PC-3 (cell line): ENCODE data around the gene ACADM. TPM values are rescaled to one million over a fixed set of nuclear protein-coding genes. Genes with fewer than 3 reads are reported as not detected.

Experiments used
- ATAC-seq: fragments of 200-7000 bp; cut with Tn5 transposase; 2 replicates; pipeline ENCODE4 v1.9.1; 2020; ENCODE audit warnings: mild to moderate bottlenecking, moderate library complexity
- BruUV-seq: library from RNA; stranded (reverse); fragments of 400-500 nt; replicated peaks from 2 replicates; lab custom pipeline; 2021; lab: Mats Ljungman, UMichigan
- CTCF ChIA-PET: fragments of 300-600 bp; sonication (Branson Sonifier 250); formaldehyde crosslinking; loops from one replicate; lab custom pipeline; 2022; ENCODE audit warnings: antibody characterized with exemption; lab: Charles Lee
- POLR2A ChIA-PET: fragments of 300-600 bp; sonication (Branson Sonifier 250); formaldehyde crosslinking; loops from one replicate; lab custom pipeline; 2022; ENCODE audit warnings: antibody characterized with exemption; ENCODE audit not compliant: unreplicated experiment; lab: Charles Lee
- DNase-seq: peaks from one replicate; pipeline ENCODE4 v3.0.0-alpha.2; 2015
- H2AFZ ChIP-seq: fragments of 300-600 bp; sonication (generic); 2 replicates; pipeline ENCODE4 v1.6.0; 2016; ENCODE audit warnings: antibody characterized with exemption, low read length
- H3F3A ChIP-seq: fragments of 300-600 bp; sonication (generic); one replicate; pipeline ENCODE4 v1.6.0; 2017; ENCODE audit warnings: antibody characterized with exemption, low read length, control low read depth, mild to moderate bottlenecking; ENCODE audit not compliant: unreplicated experiment
- H3K27ac ChIP-seq: fragments of 300-600 bp; sonication (generic); 2 replicates; pipeline ENCODE4 v1.5.1; 2016; ENCODE audit warnings: mild to moderate bottlenecking, low read length
- H3K27me3 ChIP-seq: fragments of 300-600 bp; sonication (generic); 2 replicates; pipeline ENCODE4 v1.6.1; 2016; ENCODE audit warnings: low read length, mixed read lengths
- H3K36me3 ChIP-seq: fragments of 300-600 bp; sonication (generic); 2 replicates; pipeline ENCODE4 v1.6.1; 2016; ENCODE audit warnings: low read depth, mixed run types, low read length, mixed read lengths
- H3K4me1 ChIP-seq: fragments of 300-600 bp; sonication (generic); 2 replicates; pipeline ENCODE4 v1.5.1; 2016; ENCODE audit warnings: low read length; ENCODE audit not compliant: insufficient read depth
- H3K4me2 ChIP-seq: fragments of 300-600 bp; sonication (generic); 2 replicates; pipeline ENCODE4 v1.6.0; 2016; ENCODE audit warnings: low read length
- H3K4me3 ChIP-seq: fragments of 300-600 bp; sonication (generic); 2 replicates; pipeline ENCODE4 v1.5.1; 2016; ENCODE audit warnings: mild to moderate bottlenecking, low read length, mixed read lengths
- H3K79me2 ChIP-seq: fragments of 300-600 bp; sonication (generic); 2 replicates; pipeline ENCODE4 v1.6.1; 2017; ENCODE audit warnings: low read length, mixed read lengths
- H3K9ac ChIP-seq: fragments of 300-600 bp; sonication (generic); 2 replicates; pipeline ENCODE4 v1.6.0; 2016; ENCODE audit warnings: mild to moderate bottlenecking, low read length
- H3K9me2 ChIP-seq: fragments of 300-600 bp; sonication (generic); replicated peaks from 2 replicates; pipeline ENCODE4 v1.6.1; 2016; ENCODE audit warnings: mixed run types, low read length, mixed read lengths
- H3K9me3 ChIP-seq: fragments of 300-600 bp; sonication (generic); 2 replicates; pipeline ENCODE4 v1.6.1; 2016; ENCODE audit warnings: low read length, mixed read lengths
- H4K20me1 ChIP-seq: fragments of 300-600 bp; sonication (generic); 2 replicates; pipeline ENCODE4 v1.6.1; 2016; ENCODE audit warnings: low read length, mixed read lengths
- CTCF ChIP-seq: fragments of 300-600 bp; sonication (generic); conservative IDR thresholded peaks from 2 replicates; pipeline ENCODE4 v1.5.1; 2017; ENCODE audit warnings: antibody characterized with exemption, low read depth, mild to moderate bottlenecking, low read length
- EZH2 ChIP-seq: fragments of 300-600 bp; sonication (generic); IDR thresholded peaks from one replicate; pipeline ENCODE4 v1.6.1; 2017; ENCODE audit warnings: antibody characterized with exemption, mild to moderate bottlenecking, low read length; ENCODE audit not compliant: unreplicated experiment
- EZH2phosphoT487 ChIP-seq: fragments of 300-600 bp; sonication (generic); IDR thresholded peaks from 2 replicates; pipeline ENCODE4 v1.6.1; 2018; ENCODE audit warnings: mild to moderate bottlenecking, antibody characterized with exemption, low read length, borderline replicate concordance
- intact Hi-C: fragments of 100-400 bp; cut with micrococcal nuclease; formaldehyde crosslinking; loops from 2 replicates; pipeline ENCODE4 v1.9.0; 2023
- total RNA-seq: library from RNA; depleted of rRNA; stranded (reverse); fragments of >200 nt; gene quantifications from 2 replicates; pipeline ENCODE4 v1.2.3, GENCODE V29; 2014

ACADM gene
- total RNA-seq, 1 experiment from 2014 or later: 25.0 TPM

- H3K4me3 ChIP-seq: no peak overlapping the region
- intact Hi-C loops: no loop called here
- peaks cover 85% of the 10 kb centered on the region for H3K36me3 ChIP-seq
- TF ChIP-seq EZH2phosphoT487: no peak
- TF ChIP-seq EZH2: no peak
- no peak for TF ChIP-seq CTCF
- DNase-seq (no peak), ATAC-seq (no peak)
- no peaks in the 10 kb centered on the region for H3K27me3 ChIP-seq
- peaks cover 21% of the 10 kb centered on the region for H3F3A ChIP-seq
- H3K79me2 ChIP-seq: peaks cover 56% of the 10 kb centered on the region
- H3K9ac ChIP-seq: no peak overlapping the region
- POLR2A ChIA-PET: no interaction called here
- CTCF ChIA-PET: no interaction called here
- no peaks in the 10 kb centered on the region for H3K9me3 ChIP-seq
- H3K9me2 ChIP-seq: no peaks in the 10 kb centered on the region
- H3K4me1 ChIP-seq: peaks cover 31% of the 10 kb centered on the region
- H2AFZ ChIP-seq: no peak overlapping the region
- no peak overlapping the region for H3K27ac ChIP-seq
- H3K4me2 ChIP-seq: no peak overlapping the region
- H4K20me1 ChIP-seq: peaks cover 75% of the 10 kb centered on the region
- BruUV-seq: no TSS peak
These were observed 67.6 kb downstream of the ACADM start for GRCh38 chr1:75792091-75792490.

- Histone ChIP-seq H3K9me2 (no peaks in the 10 kb centered on the region), H3K27ac (no peak overlapping the region), H4K20me1 (peaks cover 52% of the 10 kb centered on the region), H3K9me3 (no peaks in the 10 kb centered on the region), H3K36me3 (peaks cover 62% of the 10 kb centered on the region), H2AFZ (no peak overlapping the region), H3K9ac (no peak overlapping the region), H3K4me3 (no peak overlapping the region), H3K4me1 (peaks cover 24% of the 10 kb centered on the region), H3K27me3 (no peaks in the 10 kb centered on the region), H3K4me2 (no peak overlapping the region), H3F3A (peaks cover 18% of the 10 kb centered on the region), H3K79me2 (peaks cover 33% of the 10 kb centered on the region)
- no TSS peak for BruUV-seq
- intact Hi-C loops: no loop called here
- CTCF ChIA-PET: no interaction called here
- DNase-seq (no peak), ATAC-seq (no peak)
- POLR2A ChIA-PET: no interaction called here
- TF ChIP-seq EZH2: no peak
- no peak for TF ChIP-seq EZH2phosphoT487
- TF ChIP-seq CTCF: no peak
These were observed 69.9 kb downstream of the ACADM start for GRCh38 chr1:75794382-75794781.

GRCh38 chr1:75795703-75796193 lies 71.2 kb downstream of the ACADM start:
- Histone ChIP-seq H3F3A (peaks cover 18% of the 10 kb centered on the region), H3K27ac (no peak overlapping the region), H3K27me3 (no peaks in the 10 kb centered on the region), H3K9me2 (no peaks in the 10 kb centered on the region), H3K4me1 (peaks cover 11% of the 10 kb centered on the region), H3K9me3 (no peaks in the 10 kb centered on the region), H3K4me3 (no peak overlapping the region), H3K9ac (no peak overlapping the region), H3K4me2 (no peak overlapping the region), H3K79me2 (peaks cover 20% of the 10 kb centered on the region), H2AFZ (no peak overlapping the region), H4K20me1 (peaks cover 38% of the 10 kb centered on the region), H3K36me3 (peaks cover 48% of the 10 kb centered on the region)
- ChIA-PET POLR2A (no interaction called here), CTCF (no interaction called here)
- no peak for DNase-seq
- intact Hi-C loops: no loop called here
- no peak for TF ChIP-seq EZH2phosphoT487
- TF ChIP-seq CTCF: no peak
- TF ChIP-seq EZH2: no peak
- no TSS peak for BruUV-seq
- no peak for ATAC-seq
